Ammon's horn (tissue), 1 donor: ENCODE data around the gene JARID2.
"Not testable (repeated sequence)": the region's sequence is repeated elsewhere in the genome, so short reads cannot be mapped to it uniquely, and the experiment has no call there.

ENCODE experiments used
- DNase-seq: peaks from one replicate; pipeline ENCODE4 v3.0.0-alpha.2; 2016; ENCODE audit warnings: low spot score

JARID2 gene

DNA sequence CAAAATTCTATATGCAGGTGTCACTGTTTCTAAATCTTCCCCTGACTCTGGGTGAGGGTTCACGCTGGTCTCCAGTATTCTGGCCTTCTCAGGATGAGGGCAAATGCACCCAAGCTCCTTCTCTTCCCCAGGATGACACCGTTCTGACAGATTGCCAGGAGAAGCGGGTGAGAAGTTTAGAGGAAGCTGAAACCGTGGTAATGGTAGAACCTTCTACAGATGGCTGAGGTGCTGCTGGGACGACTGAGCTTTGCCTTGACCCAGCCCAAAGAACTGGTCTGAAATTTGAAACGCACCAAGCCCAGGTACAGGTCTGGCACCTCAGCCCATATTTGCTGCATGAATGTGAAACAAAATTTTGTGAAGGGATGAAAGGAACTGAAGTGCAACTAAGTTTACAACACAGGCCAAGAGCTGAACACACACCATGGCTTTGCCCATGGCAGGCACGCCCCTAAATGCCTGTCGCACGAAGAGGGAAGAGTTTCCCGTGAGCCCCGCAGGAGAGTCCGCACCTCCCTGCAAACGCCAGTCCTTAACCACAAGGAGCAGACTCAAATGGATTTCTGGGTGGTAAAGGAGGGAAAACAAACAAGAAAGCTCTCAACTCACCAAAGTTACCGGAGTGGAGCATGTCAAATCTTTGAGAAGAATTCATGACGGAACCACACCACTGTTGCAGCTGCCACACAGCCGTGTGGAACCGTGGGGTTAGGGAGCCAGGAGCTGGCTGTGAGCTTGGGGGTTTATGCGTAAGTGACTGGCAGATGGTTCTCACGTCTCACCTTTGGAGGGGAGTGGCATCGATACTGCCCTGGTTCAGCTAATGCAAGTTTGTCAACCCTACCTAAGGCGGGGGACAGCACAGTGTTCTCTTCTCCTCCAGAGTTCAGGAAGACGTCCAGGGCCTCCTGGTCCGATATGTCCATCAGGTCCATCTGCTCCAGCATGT, 278.1 kb downstream of the JARID2 start:
- no peak for DNase-seq

DNA sequence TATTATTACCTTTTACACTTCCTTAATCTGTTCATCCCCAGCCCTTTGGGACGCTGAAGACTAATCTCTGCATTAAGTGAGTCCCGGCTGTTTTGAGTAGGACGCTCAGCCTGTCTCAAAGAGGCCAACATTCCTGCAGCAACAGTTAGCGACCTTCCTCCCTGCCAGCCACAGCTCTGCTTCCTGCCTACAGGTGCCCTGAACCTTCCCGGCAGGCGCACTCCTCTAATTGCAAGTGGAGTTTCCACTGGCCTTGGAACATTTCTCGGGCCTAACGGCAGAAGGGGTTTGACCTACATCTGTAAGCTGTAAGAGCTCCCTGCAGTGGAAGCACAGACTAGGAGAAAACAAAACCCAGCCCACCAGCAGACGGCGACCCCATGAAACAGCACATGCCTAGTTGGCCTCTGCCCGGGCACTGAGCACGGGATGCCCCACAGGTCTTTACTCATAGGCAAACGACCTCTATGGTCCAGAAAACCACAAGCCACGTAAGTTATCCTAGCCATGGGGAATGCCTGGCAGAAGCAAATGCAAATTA, 279.1 kb downstream of the JARID2 start:
- DNase-seq: no peak

- no peak for DNase-seq
Measured at GRCh38 chr6:15526212-15526701, 280.4 kb downstream of the JARID2 start.

GRCh38 chr6:15527838-15528617, 282.2 kb downstream of the JARID2 start:
- no peak for DNase-seq

DNA sequence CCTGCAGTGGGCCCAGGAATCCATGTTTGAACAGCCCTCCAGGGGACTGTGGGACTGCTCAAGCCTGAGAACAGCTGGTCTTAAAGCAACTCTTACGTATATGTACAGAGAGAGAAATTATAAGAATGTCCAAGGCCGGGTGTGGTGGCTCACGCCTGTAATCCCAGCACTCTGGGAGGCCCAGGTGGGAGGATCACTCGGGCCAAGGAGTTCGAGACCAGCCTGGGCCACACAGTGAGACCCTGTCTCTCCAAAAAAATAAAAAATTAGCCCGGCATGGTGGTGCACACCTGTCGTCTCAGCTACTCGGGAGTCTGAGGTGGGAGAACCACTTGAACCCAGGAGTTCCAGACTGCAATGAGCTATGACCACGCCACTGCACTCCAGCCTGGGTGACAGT, 283.0 kb downstream of the JARID2 start:
- DNase-seq: no peak

DNA sequence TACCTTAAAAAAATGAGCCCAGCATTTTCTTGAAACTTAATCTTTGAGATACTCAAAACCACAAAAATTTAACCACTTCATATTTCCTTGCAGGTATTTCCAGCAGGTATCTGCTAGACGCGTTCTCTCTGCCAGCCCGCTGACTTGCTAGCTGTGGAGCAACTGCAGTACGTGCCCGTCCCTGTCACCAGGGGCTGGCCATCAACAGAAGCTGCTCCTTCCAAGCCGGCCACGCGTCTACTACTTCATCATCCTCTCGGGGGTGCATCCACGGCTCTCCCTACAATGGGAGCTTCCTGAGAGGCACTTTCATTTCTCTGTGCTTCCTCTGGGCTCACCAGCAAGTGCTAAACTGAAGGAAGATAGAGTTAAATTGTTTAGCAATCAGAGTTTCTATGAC, 284.5 kb downstream of the JARID2 start:
- DNase-seq: no peak

GRCh38 chr6:15531973-15532372, 286.1 kb downstream of the JARID2 start:
- no peak for DNase-seq

DNA sequence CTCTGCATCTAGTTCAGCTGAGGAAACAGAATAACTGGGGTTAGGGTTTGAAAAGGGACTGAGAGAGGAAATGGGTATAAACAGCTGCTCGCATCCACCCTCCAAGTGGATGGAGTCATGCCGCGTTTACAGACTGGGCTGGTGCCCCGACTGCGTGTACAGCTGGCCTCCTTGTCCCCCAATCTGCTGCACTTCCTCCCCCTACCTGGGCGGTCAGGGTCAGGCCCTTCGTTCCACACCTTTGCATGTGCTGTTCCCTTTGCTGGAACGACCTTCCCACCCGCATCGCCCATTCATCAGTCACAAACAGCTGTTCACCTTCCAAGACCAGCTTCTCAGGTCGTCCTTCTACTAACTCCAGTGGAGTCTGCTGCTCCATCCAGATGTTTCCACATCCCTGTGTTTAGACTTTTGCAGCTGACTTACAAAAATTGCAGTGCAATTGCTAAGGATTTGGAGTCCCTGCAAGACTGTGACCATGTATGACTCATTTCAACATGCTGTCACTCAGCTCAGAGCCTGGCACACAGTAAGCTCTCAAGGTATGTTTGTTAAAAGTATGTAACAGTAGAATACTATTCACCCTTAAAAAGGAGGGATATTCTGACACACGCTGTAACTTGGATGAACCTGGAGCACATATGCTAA, 287.6 kb downstream of the JARID2 start:
- no peak for DNase-seq

- no peak for DNase-seq
Measured at GRCh38 chr6:15534974-15535373, 289.1 kb downstream of the JARID2 start.

GRCh38 chr6:15535495-15536197, 289.8 kb downstream of the JARID2 start:
- DNase-seq: no peak

- DNase-seq: no peak
Measured at GRCh38 chr6:15536198-15536955, 290.5 kb downstream of the JARID2 start.

- DNase-seq: no peak
Measured at GRCh38 chr6:15538106-15538505, 292.2 kb downstream of the JARID2 start.

DNA sequence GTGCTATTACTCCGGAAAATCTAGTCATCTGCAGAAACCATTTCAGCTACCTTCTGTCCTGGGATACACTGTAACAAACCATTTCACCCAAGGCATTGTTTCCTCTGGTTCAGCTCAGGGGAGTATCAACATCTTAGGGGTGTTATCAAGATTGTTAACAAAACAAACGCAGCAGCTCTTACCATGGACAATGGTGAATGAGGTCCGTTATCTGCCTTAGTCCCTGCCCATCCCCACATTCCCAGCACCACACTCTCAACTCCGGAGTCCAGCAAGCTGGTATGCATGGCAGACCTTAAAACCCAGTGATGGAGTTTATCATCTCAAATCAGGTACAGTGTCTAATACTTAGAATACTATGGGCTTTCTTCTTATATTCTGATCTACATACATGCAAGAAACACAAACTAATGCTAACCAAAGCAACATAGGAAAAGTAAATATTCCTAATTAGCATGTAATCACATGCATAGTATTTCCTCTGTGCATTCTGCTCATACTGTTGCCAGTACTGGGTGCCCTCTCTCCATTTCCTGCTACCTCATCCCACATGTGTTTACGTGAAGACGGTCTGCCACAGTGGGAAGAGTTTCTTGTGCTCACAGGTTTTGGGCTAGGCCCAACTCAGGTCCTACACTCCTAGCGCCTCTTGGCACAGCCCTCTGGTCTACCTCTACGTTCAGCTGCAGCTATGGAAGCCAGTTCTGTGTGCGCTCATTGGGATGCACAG, 293.1 kb downstream of the JARID2 start:
- DNase-seq: no peak

DNA sequence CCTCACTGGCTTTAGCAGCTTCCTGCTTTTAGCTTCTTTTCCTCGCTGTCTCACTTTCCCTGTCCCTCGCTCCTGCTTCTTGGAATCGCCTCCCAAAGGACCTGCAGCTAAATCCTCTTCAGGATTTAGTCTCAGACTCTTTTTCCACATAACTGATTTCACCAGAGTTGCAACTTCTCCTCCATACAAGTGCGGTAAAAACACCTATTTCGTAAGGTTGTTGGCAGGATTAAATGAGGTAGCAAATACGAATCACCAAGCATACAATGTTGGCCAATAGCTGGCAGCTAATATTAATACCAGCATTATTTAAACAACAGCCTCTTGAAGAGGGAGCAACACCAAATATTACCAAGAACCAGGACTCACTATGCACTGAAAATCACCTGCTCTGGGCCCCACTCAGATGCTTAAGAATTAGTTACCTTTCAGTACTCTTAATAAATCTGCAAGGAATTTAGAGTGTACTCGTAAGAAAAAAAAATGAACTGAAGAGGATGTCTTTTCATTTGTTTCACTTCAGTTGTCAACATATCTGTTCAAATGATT, 293.9 kb downstream of the JARID2 start:
- no peak for DNase-seq

DNA sequence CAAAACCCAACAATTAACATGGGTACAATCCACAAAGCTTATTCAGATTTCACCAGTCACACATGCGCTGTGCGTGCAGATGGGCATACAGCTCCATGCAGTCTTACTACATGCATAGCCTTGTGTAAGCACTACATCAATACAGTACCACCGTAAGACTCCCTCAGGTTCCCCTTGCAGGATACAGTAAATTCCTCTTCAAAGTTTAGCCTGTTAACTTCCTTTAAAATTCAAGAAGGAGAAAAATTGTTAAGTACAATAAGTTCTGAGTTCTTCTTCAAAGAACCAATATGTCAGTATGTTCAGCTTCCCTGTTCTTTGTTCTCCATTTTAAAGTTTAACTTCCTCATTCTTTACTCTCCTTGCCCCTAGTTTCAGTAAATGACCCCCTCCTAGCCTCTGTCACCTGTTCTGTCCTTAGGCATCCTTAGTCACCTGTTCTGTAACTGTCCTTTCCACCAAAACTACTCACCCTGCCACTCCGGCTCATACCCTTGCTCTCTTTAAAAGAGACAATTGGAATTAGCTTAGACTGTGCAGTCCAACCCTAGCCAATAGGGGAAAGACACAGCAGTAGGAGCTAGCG, 297.6 kb downstream of the JARID2 start:
- DNase-seq: not testable (repeated sequence)

DNA sequence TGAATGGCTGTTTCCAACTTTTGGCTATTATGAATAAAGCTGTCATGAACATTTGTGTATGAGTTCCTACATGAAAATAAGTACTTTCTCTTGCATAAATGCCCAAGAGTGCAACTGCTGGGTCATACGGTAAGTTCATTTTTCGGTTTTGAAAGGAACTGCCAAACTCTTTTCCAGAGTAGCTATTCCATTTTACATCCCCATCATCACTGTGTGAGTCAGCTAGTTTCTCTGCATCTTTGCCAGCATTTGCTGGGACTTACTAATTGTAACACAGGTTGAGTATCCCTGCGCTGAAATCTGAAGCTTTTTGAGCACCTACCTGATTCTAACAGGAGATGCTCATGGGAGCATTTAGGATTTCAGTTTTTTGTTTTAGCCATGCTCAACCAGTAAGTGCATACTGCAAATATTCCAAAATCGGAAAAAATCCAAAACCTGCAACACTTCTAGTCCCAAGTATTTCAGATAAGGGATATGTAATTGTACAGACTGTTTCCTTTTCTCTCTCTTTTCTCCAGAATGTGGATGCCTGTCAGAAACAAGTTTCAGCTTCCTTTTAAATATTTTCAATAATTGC, 298.5 kb downstream of the JARID2 start:
- no peak for DNase-seq

GRCh38 chr6:15546591-15546990, 300.7 kb downstream of the JARID2 start:
- DNase-seq: no peak

DNA sequence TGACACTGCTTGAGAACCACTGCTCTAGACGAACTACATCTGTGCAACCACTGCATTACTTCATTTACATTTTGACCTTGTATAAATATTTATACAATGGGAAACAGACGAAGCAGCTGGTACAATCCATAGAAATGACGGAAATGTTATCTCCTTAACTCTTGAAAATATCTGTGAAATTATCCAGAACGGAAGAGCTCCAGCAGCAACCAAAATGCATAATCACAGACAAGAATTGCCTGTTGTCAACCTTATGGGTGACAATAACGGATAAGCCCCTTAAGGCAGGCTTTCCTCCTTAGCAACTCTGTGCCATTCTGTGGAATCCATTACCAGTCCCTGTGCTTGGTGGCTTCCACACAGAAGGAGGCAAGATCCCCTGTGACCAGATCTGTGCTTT, 301.5 kb downstream of the JARID2 start:
- no peak for DNase-seq

DNA sequence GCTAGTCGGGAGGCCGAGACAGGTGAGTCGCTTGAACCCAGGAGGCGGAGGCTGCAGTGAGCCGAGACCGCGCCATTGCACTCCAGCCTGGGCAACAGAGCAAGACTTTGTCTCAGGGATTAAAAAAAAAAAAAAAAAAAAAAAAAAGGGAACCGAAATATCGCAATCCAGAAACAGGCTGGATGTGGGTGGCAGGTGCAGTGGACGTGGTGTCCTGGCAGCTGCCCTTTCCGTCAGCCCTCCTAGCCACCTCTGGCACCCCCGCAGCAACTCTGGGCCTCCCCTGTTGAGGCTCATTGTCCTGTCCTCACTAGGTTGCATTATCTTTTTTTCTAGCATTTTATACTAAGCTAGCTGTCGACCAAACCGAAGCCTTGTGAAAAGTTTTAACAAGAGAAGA, 303.5 kb downstream of the JARID2 start:
- no peak for DNase-seq
